Upper lobe of left lung (tissue), 6 donors: Measurements from ENCODE around the gene CSTPP1. TPM values are rescaled to one million over a fixed set of nuclear protein-coding genes. Genes with fewer than 3 reads are reported as not detected.

ENCODE experiments used
- ATAC-seq, 2 donors: fragments of 200-7000 bp; cut with Tn5 transposase; one replicate each; pipeline ENCODE4 v1.9.1; 2022; ENCODE audit warnings: mild to moderate bottlenecking in 2 of 2, moderate library complexity in 2 of 2; ENCODE audit not compliant: low FRiP score in 2 of 2
- DNase-seq, 2 donors: peaks; one replicate each; pipeline ENCODE4 v3.0.0-alpha.2; 2019 to 2020
- H3K27ac ChIP-seq, 4 donors: fragments of 200-600 bp; sonication (generic); one replicate each; pipeline ENCODE4 v1.5.1; 2016 to 2019
- H3K27me3 ChIP-seq, 4 donors: fragments of 200-600 bp; sonication (generic); one replicate each; pipeline ENCODE4 v1.5.1; 2017 to 2019
- H3K36me3 ChIP-seq, 4 donors: fragments of 200-600 bp; sonication (generic); one replicate each; pipeline ENCODE4 v1.5.1; 2016 to 2019
- H3K4me1 ChIP-seq, 4 donors: fragments of 200-600 bp; sonication (generic); one replicate each; pipeline ENCODE4 v1.5.1; 2018 to 2019
- H3K4me3 ChIP-seq, 4 donors: fragments of 200-600 bp; sonication (generic); one replicate each; pipeline ENCODE4 v1.5.1; 2017 to 2019; ENCODE audit warnings: mild to moderate bottlenecking in 2 of 4, moderate library complexity in 1 of 4
- H3K9me3 ChIP-seq, 4 donors: fragments of 200-600 bp; sonication (generic); one replicate each; pipeline ENCODE4 v1.5.1; 2018 to 2019
- CTCF ChIP-seq, 6 experiments: fragments of 450-650 bp in 4 of 6; fragments of 200-600 bp in 2 of 6; sonication (generic) in 2 of 6; IDR thresholded peaks; one replicate each; pipeline ENCODE4 v1.5.1; 2016 to 2019; ENCODE audit warnings: antibody characterized with exemption in 6 of 6
- EP300 ChIP-seq, 4 donors: sonication (generic); formaldehyde crosslinking; IDR thresholded peaks; one replicate each; pipeline ENCODE4 v1.5.1; 2017; ENCODE audit warnings: antibody characterized with exemption in 4 of 4, control low read depth in 2 of 4
- POLR2A ChIP-seq, 4 donors: fragments of 450-650 bp; IDR thresholded peaks; one replicate each; pipeline ENCODE4 v1.5.1; 2016 to 2017; ENCODE audit warnings: antibody characterized with exemption in 4 of 4, mild to moderate bottlenecking in 2 of 4
- POLR2AphosphoS5 ChIP-seq, 2 donors: sonication (generic); formaldehyde crosslinking; IDR thresholded peaks; one replicate each; pipeline ENCODE4 v1.5.1; 2017; ENCODE audit warnings: antibody characterized with exemption in 2 of 2
- WGBS, 2 donors: methylation state at CpG; one replicate each; pipeline ENCODE4 v1.1.5; 2017 to 2018; 5-methylcytosine and 5-hydroxymethylcytosine counted together
- total RNA-seq, 6 donors: library from RNA; depleted of rRNA in 4 of 6; stranded (reverse); fragments of >200 nt in 4 of 6; gene quantifications; one replicate each; pipeline versions ENCODE4 v1.1.0 to v1.2.1, GENCODE V29; 2016 to 2021
- donor health status: DM: no; HTN: no; CAD: no; lungs with moderate emphysema.
- donor health status: DM: no; HTN: yes; CAD: no; lungs with severe emphysema.

CSTPP1 gene
- total RNA-seq, 6 donors from 2014 or later, result 23.9 to 71.2 (median 47.2) TPM

DNA sequence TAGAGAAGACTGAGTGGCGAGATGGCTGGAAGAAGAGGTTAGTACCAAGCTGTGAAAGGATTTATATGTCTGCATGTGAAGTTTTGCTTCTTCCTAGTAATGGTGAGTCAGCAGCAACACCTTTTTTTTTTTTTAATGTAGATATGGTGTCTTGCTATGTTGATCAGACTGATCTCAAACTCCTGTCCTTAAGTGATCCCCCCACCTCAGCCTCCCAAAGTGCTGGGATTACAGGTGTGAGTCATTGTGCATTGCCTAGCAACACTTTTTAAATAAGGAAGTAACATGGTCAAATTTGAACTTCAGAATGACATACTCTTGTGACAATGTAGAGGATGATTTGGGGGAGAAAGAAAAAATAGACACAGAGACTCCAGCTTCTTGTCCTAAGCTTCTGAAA is 6.5 kb upstream of the CSTPP1 start:
- Histone ChIP-seq H3K4me1 (no peaks in the 10 kb centered on the region), H3K9me3 (no peaks in the 10 kb centered on the region), H3K4me3 (no peak overlapping the region), H3K27ac (no peak overlapping the region), H3K27me3 (no peaks in the 10 kb centered on the region), H3K36me3 (no peaks in the 10 kb centered on the region)
- TF ChIP-seq EP300 (IDR thresholded peaks at IDR 0.05), result no peak
- TF ChIP-seq CTCF (IDR thresholded peaks at IDR 0.05), result no peak
- TF ChIP-seq POLR2A (IDR thresholded peaks at IDR 0.05), result no peak
- no peak for TF ChIP-seq POLR2AphosphoS5 (IDR thresholded peaks at IDR 0.05)
- ATAC-seq, result no peak
- WGBS, 2 donors, result 71 to 89% methylated on average over 1 of the region's 1 CpG
- no peak for DNase-seq

DNA sequence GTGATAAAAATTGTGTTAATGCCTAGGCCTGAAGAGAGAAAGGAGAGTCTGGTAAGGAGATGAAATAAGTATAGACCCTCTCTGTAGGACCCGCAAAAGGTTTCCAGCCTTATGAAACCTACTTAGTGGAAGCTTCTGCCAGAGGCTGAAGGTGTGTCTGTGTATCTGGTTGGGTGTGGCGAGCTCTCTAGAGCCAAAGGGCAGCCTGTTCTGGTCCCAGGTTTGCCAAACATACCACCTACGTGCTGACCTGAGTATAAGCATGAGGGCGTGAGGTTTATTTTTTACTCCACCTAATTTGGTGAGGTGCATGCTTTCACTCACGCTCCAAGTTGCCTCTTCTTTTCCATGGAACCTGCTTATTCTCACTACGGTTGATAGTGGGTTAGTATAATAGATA is 5.6 kb downstream of the CSTPP1 start:
- Histone ChIP-seq H3K27ac (no peak overlapping the region), H3K9me3 (no peaks in the 10 kb centered on the region), H3K4me3 (no peak overlapping the region), H3K27me3 (no peaks in the 10 kb centered on the region), H3K4me1 (peaks cover 1 to 5% (median 3%) of the 10 kb centered on the region in 4 donors), H3K36me3 (no peaks in the 10 kb centered on the region)
- WGBS, 2 donors, result 69 to 75% methylated on average over 6 of the region's 6 CpGs
- ATAC-seq (peak; percentile 32 to 71), DNase-seq (peak in 1 of 2 donors; percentile 59)
- no peak for TF ChIP-seq CTCF (IDR thresholded peaks at IDR 0.05)
- no peak for TF ChIP-seq EP300 (IDR thresholded peaks at IDR 0.05)

- no peak for DNase-seq
- Histone ChIP-seq H3K27me3 (no peaks in the 10 kb centered on the region), H3K9me3 (no peaks in the 10 kb centered on the region), H3K4me1 (peaks cover 0 to 11% (median 0%) of the 10 kb centered on the region in 4 donors), H3K27ac (no peak overlapping the region), H3K36me3 (no peaks in the 10 kb centered on the region), H3K4me3 (no peak overlapping the region)
- TF ChIP-seq POLR2A (IDR thresholded peaks at IDR 0.05) (no peak), POLR2AphosphoS5 (IDR thresholded peaks at IDR 0.05) (no peak), EP300 (IDR thresholded peaks at IDR 0.05) (no peak), CTCF (IDR thresholded peaks at IDR 0.05) (no peak)
- peak in 1 of 2 donors; percentile 11 for ATAC-seq
- 80 to 91% methylated on average over 4 of the region's 4 CpGs for WGBS, 2 donors
Measured at GRCh38 chr11:46944356-46945075, 8.0 kb downstream of the CSTPP1 start.

DNA sequence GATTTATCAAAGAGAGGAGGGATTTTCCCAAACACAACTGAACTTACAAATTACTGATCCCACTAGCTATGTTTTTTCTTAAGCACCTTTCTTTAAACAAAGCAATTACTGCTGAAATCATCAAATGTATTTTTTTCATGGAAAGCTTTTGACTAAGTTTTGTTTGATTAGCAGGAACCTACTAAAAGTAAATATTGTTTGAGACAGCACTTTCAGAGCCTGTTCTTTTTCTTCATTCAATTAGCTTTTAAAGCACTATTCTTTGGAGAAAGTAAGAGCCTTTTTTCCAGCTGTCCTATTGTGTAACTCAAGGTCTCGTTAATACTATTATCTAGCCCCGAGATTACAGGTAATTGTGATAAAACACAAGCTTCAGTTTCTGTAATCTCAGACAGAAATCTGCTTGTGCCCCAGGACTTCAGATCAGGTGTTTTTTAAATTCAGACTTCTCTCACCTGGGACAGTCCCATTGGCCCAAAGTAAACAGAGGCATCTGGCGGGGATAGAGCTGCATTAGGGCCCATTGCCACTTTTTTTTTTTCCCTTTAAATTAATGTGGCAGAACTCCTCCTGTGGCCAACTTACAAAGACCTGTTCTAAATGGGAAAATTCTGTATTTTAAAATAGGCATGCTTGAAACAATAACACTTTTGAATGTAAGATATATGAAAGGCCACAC is 11.0 kb downstream of the CSTPP1 start:
- TF ChIP-seq CTCF (IDR thresholded peaks at IDR 0.05), result no peak
- TF ChIP-seq EP300 (IDR thresholded peaks at IDR 0.05), result no peak
- no peak for TF ChIP-seq POLR2AphosphoS5 (IDR thresholded peaks at IDR 0.05)
- no peak for TF ChIP-seq POLR2A (IDR thresholded peaks at IDR 0.05)
- Histone ChIP-seq H3K4me3 (no peak overlapping the region), H3K27ac (no peak overlapping the region), H3K36me3 (no peaks in the 10 kb centered on the region), H3K4me1 (peaks cover 0 to 11% (median 2%) of the 10 kb centered on the region in 4 donors), H3K9me3 (no peaks in the 10 kb centered on the region), H3K27me3 (no peaks in the 10 kb centered on the region)
- DNase-seq (no peak), ATAC-seq (no peak)
- WGBS, 2 donors, result 62 to 68% methylated on average over 3 of the region's 3 CpGs
